ENCODE data around the gene PTK6.

GRCh38 chr20:63552481-63553249 lies 15.5 kb upstream of the PTK6 start:
- TF ChIP-seq CTCF (conservative IDR thresholded peaks at IDR 0.05 in 1 of 2, IDR thresholded peaks at IDR 0.05 in 1 of 2; ENCODE audit: low read depth in 1 of 2, low read length in 2 of 2) (no peak), EZH2 (IDR thresholded peaks at IDR 0.05; ENCODE audit: low read length, missing control alignments) (no peak)

Measured in fibroblast of lung (primary cell).